ENCODE measurements around the gene CEACAM5.
"Not testable (repeated sequence)": the region's sequence is repeated elsewhere in the genome, so short reads cannot be mapped to it uniquely, and the experiment has no call there.

Gene CEACAM5

GRCh38 chr19:41740415-41741243, 32.2 kb downstream of the CEACAM5 start:
- DNase-seq (ENCODE audit: low read depth in 2 of 2), result no peak

- DNase-seq (ENCODE audit: low read depth in 2 of 2), result no peak
Measured at GRCh38 chr19:41741244-41741554, 32.8 kb downstream of the CEACAM5 start.

GRCh38 chr19:41744850-41745249, 36.4 kb downstream of the CEACAM5 start:
- no peak for DNase-seq (ENCODE audit: low read depth in 2 of 2)

- no peak for DNase-seq (ENCODE audit: low read depth in 2 of 2)
Measured at GRCh38 chr19:41745756-41746155, 37.3 kb downstream of the CEACAM5 start.

- peak in 1 of 2 donors; percentile 10 for DNase-seq (ENCODE audit: low read depth in 2 of 2)
Measured at GRCh38 chr19:41746593-41747227, 38.3 kb downstream of the CEACAM5 start.

GRCh38 chr19:41748012-41748411, 39.6 kb downstream of the CEACAM5 start:
- DNase-seq (ENCODE audit: low read depth in 2 of 2), result no peak

- not testable (repeated sequence) for DNase-seq (ENCODE audit: low read depth in 2 of 2)
Measured at GRCh38 chr19:41750248-41751134, 42.1 kb downstream of the CEACAM5 start.

GRCh38 chr19:41753159-41753558, 44.7 kb downstream of the CEACAM5 start:
- peak; percentile 37 to 38 for DNase-seq (ENCODE audit: low read depth in 2 of 2)

GRCh38 chr19:41753936-41754529, 45.6 kb downstream of the CEACAM5 start:
- DNase-seq (ENCODE audit: low read depth in 2 of 2), result peak; percentile 17 to 46

GRCh38 chr19:41755328-41755913, 47.0 kb downstream of the CEACAM5 start, which contains the start of gene CEACAM6:
TSS of gene CEACAM6 (plus strand) at chr19:41755530. CDS start at chr19:41755639, 109 bp downstream.
- no peak for DNase-seq (ENCODE audit: low read depth in 2 of 2)

GRCh38 chr19:41758846-41759245, 50.4 kb downstream of the CEACAM5 start:
- no peak for DNase-seq (ENCODE audit: low read depth in 2 of 2)

GRCh38 chr19:41767115-41767514, 58.7 kb downstream of the CEACAM5 start:
- DNase-seq (ENCODE audit: low read depth in 2 of 2), result no peak

GRCh38 chr19:41768105-41768504, 59.7 kb downstream of the CEACAM5 start:
- DNase-seq (ENCODE audit: low read depth in 2 of 2), result not testable (repeated sequence)

GRCh38 chr19:41769608-41770007, 61.2 kb downstream of the CEACAM5 start:
- DNase-seq (ENCODE audit: low read depth in 2 of 2), result no peak

- no peak for DNase-seq (ENCODE audit: low read depth in 2 of 2)
Measured at GRCh38 chr19:41771410-41771809, 63.0 kb downstream of the CEACAM5 start.

- DNase-seq (ENCODE audit: low read depth in 2 of 2), result peak in 1 of 2 donors; percentile 41
Measured at GRCh38 chr19:41774515-41774980, 66.1 kb downstream of the CEACAM5 start.

- no peak for DNase-seq (ENCODE audit: low read depth in 2 of 2)
Measured at GRCh38 chr19:41776700-41777099, 68.3 kb downstream of the CEACAM5 start.

Data from stimulated activated CD8-positive, alpha-beta memory T cell treated with anti-CD3 and anti-CD28 coated beads, Interleukin-15, amount 100 ng/mL, for 4 hours (primary cell).